Activated B cell treated with CpG ODN at 0.5 μM for 24 hours (primary cell): ENCODE data around the gene GTF2H4. TPM values are rescaled to one million over a fixed set of nuclear protein-coding genes. Genes with fewer than 3 reads are reported as not detected.

Experiments used
- ATAC-seq: fragments of 200-7000 bp; cut with Tn5 transposase; one replicate; pipeline ENCODE4 v1.10.0; 2021; ENCODE audit warnings: low read depth, mild to moderate bottlenecking, moderate library complexity
- CTCF ChIA-PET: fragments of 350-600 bp; sonication (Branson Sonifier 250); formaldehyde crosslinking; loops from one replicate; lab custom pipeline; 2021; ENCODE audit warnings: antibody characterized with exemption; lab: Charles Lee
- POLR2A ChIA-PET: fragments of 350-600 bp; sonication (Branson Sonifier 250); formaldehyde crosslinking; loops from one replicate; lab custom pipeline; 2021; ENCODE audit warnings: antibody characterized with exemption; lab: Charles Lee
- DNase-seq: peaks from one replicate; pipeline ENCODE4 v3.0.0; 2022
- H3K27ac Mint-ChIP-seq: one replicate; pipeline ENCODE4 v1.8.0; 2020; ENCODE audit warnings: mixed read lengths
- H3K27me3 Mint-ChIP-seq: one replicate; pipeline ENCODE4 v1.8.0; 2021; ENCODE audit warnings: mixed read lengths
- H3K36me3 Mint-ChIP-seq: one replicate; pipeline ENCODE4 v1.8.0; 2021; ENCODE audit warnings: low read depth, mixed read lengths
- H3K4me1 Mint-ChIP-seq: one replicate; pipeline ENCODE4 v1.8.0; 2021; ENCODE audit warnings: mixed read lengths
- H3K4me3 Mint-ChIP-seq: one replicate; pipeline ENCODE4 v1.8.0; 2020; ENCODE audit warnings: mild to moderate bottlenecking, mixed read lengths
- H3K9me3 Mint-ChIP-seq: one replicate; pipeline ENCODE4 v1.8.0; 2020; ENCODE audit warnings: mixed read lengths
- intact Hi-C: fragments of 100-400 bp; cut with micrococcal nuclease; formaldehyde crosslinking; loops from one replicate; pipeline ENCODE4 v1.15.1; 2024
- total RNA-seq: library from RNA; stranded (reverse); gene quantifications from 2 replicates; pipeline ENCODE4 v1.2.3, GENCODE V29; 2022
- TF ChIP-seq, protein P1 (sequence below): fragments of 200-600 bp; IDR thresholded peaks from one replicate; pipeline ENCODE4 v1.8.0; 2022; ENCODE audit warnings: antibody characterized with exemption, mild to moderate bottlenecking

GTF2H4 gene
- total RNA-seq, 1 donor from 2014 or later, result 42.3 TPM

DNA sequence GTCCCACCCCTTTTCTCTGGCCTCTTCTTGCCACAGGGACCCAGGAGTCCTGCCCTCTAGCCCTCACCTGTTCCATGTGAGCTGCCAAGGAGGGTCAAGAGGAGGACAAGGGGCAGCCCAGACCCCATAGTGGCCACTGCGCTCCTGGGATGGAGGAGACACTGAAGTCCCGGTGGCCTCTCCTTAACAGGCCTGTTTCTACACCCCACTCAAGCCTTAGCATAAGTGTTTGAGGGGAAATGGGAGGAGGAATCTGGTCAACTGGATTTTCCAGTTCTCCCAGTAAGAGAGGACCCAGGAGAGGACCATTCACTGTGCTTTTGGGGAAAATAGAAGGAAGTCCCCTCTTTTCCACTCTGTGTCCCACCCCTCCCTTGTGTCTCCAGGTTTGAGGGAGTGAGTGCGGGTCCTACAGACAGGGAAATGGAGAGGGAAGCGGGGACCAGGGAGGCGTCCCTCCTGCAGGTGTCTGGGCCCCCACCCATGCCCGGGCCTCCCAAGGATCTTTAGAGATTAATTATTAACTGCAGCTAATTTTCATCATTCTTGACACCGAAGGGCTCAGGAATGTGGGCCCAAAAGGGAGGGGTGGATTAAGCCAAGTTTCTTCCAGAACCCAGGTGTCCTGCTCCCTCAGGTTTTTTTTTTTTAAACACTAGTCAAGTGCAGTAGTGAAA lies 24.1 kb downstream of the GTF2H4 start, which contains the start of gene SFTA2:
SFTA2 (minus strand) TSS at position 202 of the 677 bp plus-strand sequence; CDS start at position 128, 74 bp downstream.
- H3K27me3 Mint-ChIP-seq, result peaks cover 7% of the 10 kb centered on the region
- peaks cover 8% of the 10 kb centered on the region for H3K9me3 Mint-ChIP-seq
- POLR2A ChIA-PET, result no interaction called here
- H3K27ac Mint-ChIP-seq, result no peak within 1 kb of the TSS
- intact Hi-C loops, result no loop called here
- TF ChIP-seq, protein P1, sequence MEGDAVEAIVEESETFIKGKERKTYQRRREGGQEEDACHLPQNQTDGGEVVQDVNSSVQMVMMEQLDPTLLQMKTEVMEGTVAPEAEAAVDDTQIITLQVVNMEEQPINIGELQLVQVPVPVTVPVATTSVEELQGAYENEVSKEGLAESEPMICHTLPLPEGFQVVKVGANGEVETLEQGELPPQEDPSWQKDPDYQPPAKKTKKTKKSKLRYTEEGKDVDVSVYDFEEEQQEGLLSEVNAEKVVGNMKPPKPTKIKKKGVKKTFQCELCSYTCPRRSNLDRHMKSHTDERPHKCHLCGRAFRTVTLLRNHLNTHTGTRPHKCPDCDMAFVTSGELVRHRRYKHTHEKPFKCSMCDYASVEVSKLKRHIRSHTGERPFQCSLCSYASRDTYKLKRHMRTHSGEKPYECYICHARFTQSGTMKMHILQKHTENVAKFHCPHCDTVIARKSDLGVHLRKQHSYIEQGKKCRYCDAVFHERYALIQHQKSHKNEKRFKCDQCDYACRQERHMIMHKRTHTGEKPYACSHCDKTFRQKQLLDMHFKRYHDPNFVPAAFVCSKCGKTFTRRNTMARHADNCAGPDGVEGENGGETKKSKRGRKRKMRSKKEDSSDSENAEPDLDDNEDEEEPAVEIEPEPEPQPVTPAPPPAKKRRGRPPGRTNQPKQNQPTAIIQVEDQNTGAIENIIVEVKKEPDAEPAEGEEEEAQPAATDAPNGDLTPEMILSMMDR, result no peak
- DNase-seq (no peak), ATAC-seq (no peak)
- CTCF ChIA-PET, result no interaction called here
- no peaks in the 10 kb centered on the region for H3K4me1 Mint-ChIP-seq
- H3K36me3 Mint-ChIP-seq, result peaks cover 12% of the 10 kb centered on the region
- no peak within 1 kb of the TSS for H3K4me3 Mint-ChIP-seq

DNA sequence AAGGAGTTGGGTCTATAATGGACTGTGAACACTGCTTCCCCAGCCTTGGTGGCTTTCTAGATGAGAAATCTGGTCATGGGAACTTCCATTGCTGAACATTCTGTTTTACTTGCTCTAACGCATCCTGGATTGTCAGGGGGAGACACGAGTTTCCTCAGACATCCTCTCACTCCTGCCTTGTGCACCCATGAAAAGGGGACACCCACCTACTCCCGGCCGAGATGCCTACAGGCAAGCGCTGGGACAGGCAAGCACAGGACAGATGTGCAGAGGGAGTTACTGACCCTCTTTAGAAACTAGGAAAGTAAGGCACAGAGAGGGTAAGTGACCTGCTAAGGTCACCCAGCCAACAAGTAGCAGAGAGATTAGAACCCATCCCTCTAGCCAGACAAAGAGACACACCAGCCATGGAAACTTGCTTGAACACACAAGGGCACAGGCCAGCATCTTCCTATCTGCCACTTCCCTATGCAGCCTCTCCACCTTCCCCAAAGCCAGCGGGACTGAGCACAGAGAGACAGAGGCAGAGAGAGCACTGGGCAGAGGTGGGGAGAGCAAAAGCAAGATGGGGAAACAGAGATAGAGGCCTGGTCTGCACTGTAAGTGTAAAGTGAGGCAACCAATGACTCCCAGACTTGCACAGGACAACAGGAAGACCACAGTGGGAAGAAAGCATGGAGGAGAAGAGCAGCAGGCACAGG lies 24.8 kb downstream of the GTF2H4 start:
- ATAC-seq (no peak), DNase-seq (no peak)
- intact Hi-C loops, result no loop called here
- CTCF ChIA-PET, result no interaction called here
- Mint-ChIP-seq H3K4me3 (no peak overlapping the region), H3K4me1 (no peaks in the 10 kb centered on the region), H3K27me3 (peaks cover 7% of the 10 kb centered on the region), H3K36me3 (peaks cover 9% of the 10 kb centered on the region), H3K9me3 (peaks cover 8% of the 10 kb centered on the region), H3K27ac (no peak overlapping the region)
- TF ChIP-seq, protein P1, result no peak
- POLR2A ChIA-PET, result no interaction called here

DNA sequence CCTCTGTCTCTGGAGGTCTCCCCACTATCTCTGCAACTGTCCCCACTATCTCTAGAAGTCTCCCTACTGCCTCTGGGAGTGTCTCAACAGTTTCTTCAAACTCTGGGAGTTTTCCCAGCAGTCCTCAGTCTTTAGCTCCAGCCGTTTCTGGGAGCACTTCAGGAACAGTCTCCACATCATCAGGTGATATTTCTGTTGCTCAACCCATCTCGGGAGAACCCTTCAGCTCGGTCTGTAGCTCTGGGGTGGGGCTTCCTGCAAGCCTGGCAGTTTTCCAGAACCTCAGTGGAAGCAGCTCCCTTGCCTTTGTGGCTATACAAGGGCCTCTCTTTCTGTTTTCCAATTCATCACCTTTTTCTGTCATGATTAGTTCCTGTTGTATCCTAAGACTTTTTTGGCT lies 27.0 kb downstream of the GTF2H4 start:
- H3K27me3 Mint-ChIP-seq, result peaks cover 11% of the 10 kb centered on the region
- H3K4me1 Mint-ChIP-seq, result no peaks in the 10 kb centered on the region
- no peaks in the 10 kb centered on the region for H3K36me3 Mint-ChIP-seq
- intact Hi-C loops, result no loop called here
- DNase-seq (no peak), ATAC-seq (no peak)
- TF ChIP-seq, protein P1, result no peak
- POLR2A ChIA-PET, result no interaction called here
- H3K4me3 Mint-ChIP-seq, result no peak overlapping the region
- CTCF ChIA-PET, result no interaction called here
- no peaks in the 10 kb centered on the region for H3K9me3 Mint-ChIP-seq
- no peak overlapping the region for H3K27ac Mint-ChIP-seq

DNA sequence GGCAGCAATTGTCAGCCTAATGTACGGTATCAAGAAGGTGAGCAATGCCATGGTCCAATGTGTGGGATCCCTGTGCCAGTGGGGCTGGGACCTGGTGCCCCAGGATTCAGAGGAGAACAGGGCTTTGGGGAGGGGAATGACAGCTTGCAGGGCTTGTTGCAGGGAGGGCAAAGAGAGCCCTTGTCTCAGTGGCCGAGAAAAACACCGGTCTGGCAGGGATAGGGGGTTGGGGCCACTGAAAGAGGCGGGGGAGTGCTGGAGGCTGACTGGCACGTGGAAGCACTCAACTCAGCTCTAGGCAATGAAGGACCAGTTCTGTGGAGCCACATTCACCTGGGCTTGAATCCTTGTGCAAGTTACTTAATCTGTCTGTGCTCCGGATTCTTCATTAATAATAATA lies 29.3 kb downstream of the GTF2H4 start:
- CTCF ChIA-PET, result no interaction called here
- peaks cover 30% of the 10 kb centered on the region for H3K27me3 Mint-ChIP-seq
- H3K27ac Mint-ChIP-seq, result no peak overlapping the region
- H3K9me3 Mint-ChIP-seq, result no peaks in the 10 kb centered on the region
- H3K4me1 Mint-ChIP-seq, result no peaks in the 10 kb centered on the region
- H3K4me3 Mint-ChIP-seq, result no peak overlapping the region
- POLR2A ChIA-PET, result no interaction called here
- ATAC-seq (no peak), DNase-seq (no peak)
- H3K36me3 Mint-ChIP-seq, result no peaks in the 10 kb centered on the region
- intact Hi-C loops, result no loop called here
- TF ChIP-seq, protein P1, result no peak

DNA sequence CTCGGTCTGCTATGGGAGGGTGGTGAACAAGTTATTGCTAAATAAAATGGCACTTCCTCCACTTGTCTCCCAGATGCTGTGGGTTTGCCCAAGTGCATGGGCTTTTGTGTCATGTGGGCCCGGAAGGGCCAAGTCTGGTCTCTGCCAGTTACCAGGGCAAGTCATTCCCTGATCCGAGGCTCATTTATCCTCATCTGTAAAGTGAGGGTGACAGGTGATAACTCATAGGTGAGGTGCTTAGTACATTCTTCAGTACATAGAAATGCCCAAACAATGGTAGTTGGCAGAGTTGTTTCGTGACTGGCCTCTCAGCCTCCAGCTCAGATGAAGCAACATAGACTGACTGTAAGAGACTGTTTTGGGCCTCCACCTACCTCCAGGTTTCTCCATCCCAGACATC lies 30.7 kb downstream of the GTF2H4 start:
- ATAC-seq, result no peak
- Mint-ChIP-seq H3K27me3 (peaks cover 39% of the 10 kb centered on the region), H3K36me3 (no peaks in the 10 kb centered on the region), H3K4me3 (no peak overlapping the region), H3K4me1 (peaks cover 4% of the 10 kb centered on the region), H3K27ac (no peak overlapping the region), H3K9me3 (no peaks in the 10 kb centered on the region)
- intact Hi-C loops, result no loop called here
- ChIA-PET POLR2A (no interaction called here), CTCF (no interaction called here)
- DNase-seq, result no peak
- TF ChIP-seq, protein P1, result no peak
